ENCODE data around the gene TNPO2.

Gene TNPO2

GRCh38 chr19:12723641-12724426 lies at the start of gene TNPO2:
TSS of gene TNPO2 (minus strand) at chr19:12723932. CDS start at chr19:12720977, 2,955 bp downstream.
- peaks cover 25 to 45% of the 10 kb centered on the region in 2 donors for H3K36me3 Mint-ChIP-seq
- DNase-seq (peak; percentile 53), ATAC-seq (replicated peaks) (peak; percentile 64 to 68)
- peaks cover 23 to 54% of the 10 kb centered on the region in 2 donors for H3K4me1 Mint-ChIP-seq
- no peaks in the 10 kb centered on the region for H3K27me3 Mint-ChIP-seq
- peak within 1 kb of the TSS; percentile 89 for H3K27ac Mint-ChIP-seq
- H3K4me3 Mint-ChIP-seq: peak within 1 kb of the TSS; percentile 90 to 91
- no peaks in the 10 kb centered on the region for H3K9me3 Mint-ChIP-seq

- no peak overlapping the region for H3K27ac Mint-ChIP-seq
- H3K4me3 Mint-ChIP-seq: no peak overlapping the region
- H3K27me3 Mint-ChIP-seq: no peaks in the 10 kb centered on the region
- peaks cover 8% of the 10 kb centered on the region in 2 donors for H3K36me3 Mint-ChIP-seq
- ATAC-seq (replicated peaks): no peak
- H3K4me1 Mint-ChIP-seq: peaks cover 10 to 18% of the 10 kb centered on the region in 2 donors
- DNase-seq: no peak
- H3K9me3 Mint-ChIP-seq: no peaks in the 10 kb centered on the region
Measured at GRCh38 chr19:12772323-12772722, 48.6 kb upstream of the TNPO2 start.

GRCh38 chr19:12770922-12771321 lies 47.2 kb upstream of the TNPO2 start:
- Mint-ChIP-seq H3K9me3 (no peaks in the 10 kb centered on the region), H3K4me1 (peaks cover 14 to 22% of the 10 kb centered on the region in 2 donors), H3K27ac (no peak overlapping the region), H3K36me3 (peaks cover 8 to 11% of the 10 kb centered on the region in 2 donors), H3K4me3 (no peak overlapping the region), H3K27me3 (no peaks in the 10 kb centered on the region)
- DNase-seq (no peak), ATAC-seq (replicated peaks) (no peak)

GRCh38 chr19:12769689-12770088 lies 46.0 kb upstream of the TNPO2 start:
- H3K27ac Mint-ChIP-seq: no peak overlapping the region
- no peaks in the 10 kb centered on the region for H3K9me3 Mint-ChIP-seq
- H3K4me3 Mint-ChIP-seq: no peak overlapping the region
- peaks cover 15 to 20% of the 10 kb centered on the region in 2 donors for H3K4me1 Mint-ChIP-seq
- ATAC-seq (replicated peaks): peak in 1 of 2 donors; percentile 64
- no peak for DNase-seq
- peaks cover 12 to 16% of the 10 kb centered on the region in 2 donors for H3K36me3 Mint-ChIP-seq
- no peaks in the 10 kb centered on the region for H3K27me3 Mint-ChIP-seq

GRCh38 chr19:12767666-12768065 lies 43.9 kb upstream of the TNPO2 start:
- Mint-ChIP-seq H3K27ac (no peak overlapping the region), H3K4me3 (no peak overlapping the region), H3K4me1 (peaks cover 7 to 8% of the 10 kb centered on the region in 2 donors), H3K36me3 (peaks cover 15 to 16% of the 10 kb centered on the region in 2 donors), H3K9me3 (no peaks in the 10 kb centered on the region), H3K27me3 (no peaks in the 10 kb centered on the region)
- ATAC-seq (replicated peaks) (no peak), DNase-seq (no peak)

- no peak overlapping the region for H3K27ac Mint-ChIP-seq
- H3K4me3 Mint-ChIP-seq: no peak overlapping the region
- peaks cover 7 to 8% of the 10 kb centered on the region in 2 donors for H3K4me1 Mint-ChIP-seq
- no peaks in the 10 kb centered on the region for H3K27me3 Mint-ChIP-seq
- DNase-seq (no peak), ATAC-seq (replicated peaks) (no peak)
- peaks cover 15 to 16% of the 10 kb centered on the region in 2 donors for H3K36me3 Mint-ChIP-seq
- H3K9me3 Mint-ChIP-seq: no peaks in the 10 kb centered on the region
Measured at GRCh38 chr19:12767150-12767549, 43.4 kb upstream of the TNPO2 start.

- Mint-ChIP-seq H3K4me1 (peaks cover 7 to 8% of the 10 kb centered on the region in 2 donors), H3K27me3 (no peaks in the 10 kb centered on the region), H3K27ac (peak overlapping the region; percentile 59), H3K9me3 (no peaks in the 10 kb centered on the region), H3K36me3 (peaks cover 15 to 16% of the 10 kb centered on the region in 2 donors), H3K4me3 (peak overlapping the region; percentile 76 to 77)
- DNase-seq: peak; percentile 72
- ATAC-seq (replicated peaks): peak; percentile 92 to 95
Measured at GRCh38 chr19:12766051-12766521, 42.4 kb upstream of the TNPO2 start.

- DNase-seq: no peak
- no peaks in the 10 kb centered on the region for H3K27me3 Mint-ChIP-seq
- H3K36me3 Mint-ChIP-seq: peaks cover 11 to 15% of the 10 kb centered on the region in 2 donors
- no peak overlapping the region for H3K27ac Mint-ChIP-seq
- H3K4me3 Mint-ChIP-seq: no peak overlapping the region
- no peaks in the 10 kb centered on the region for H3K9me3 Mint-ChIP-seq
- no peak for ATAC-seq (replicated peaks)
- peaks cover 5 to 8% of the 10 kb centered on the region in 2 donors for H3K4me1 Mint-ChIP-seq
Measured at GRCh38 chr19:12764698-12765097, 41.0 kb upstream of the TNPO2 start.

- Mint-ChIP-seq H3K27me3 (peaks cover 0 to 4% of the 10 kb centered on the region in 2 donors), H3K4me1 (peaks cover 6 to 8% of the 10 kb centered on the region in 2 donors), H3K36me3 (peaks cover 11 to 13% of the 10 kb centered on the region in 2 donors), H3K4me3 (no peak overlapping the region), H3K27ac (no peak overlapping the region), H3K9me3 (no peaks in the 10 kb centered on the region)
- ATAC-seq (replicated peaks) (no peak), DNase-seq (no peak)
Measured at GRCh38 chr19:12763100-12763499, 39.4 kb upstream of the TNPO2 start.

- Mint-ChIP-seq H3K27me3 (peaks cover 12 to 16% of the 10 kb centered on the region in 2 donors), H3K27ac (no peak overlapping the region), H3K36me3 (peaks cover 0 to 4% of the 10 kb centered on the region in 2 donors), H3K9me3 (no peaks in the 10 kb centered on the region), H3K4me1 (peaks cover 0 to 4% of the 10 kb centered on the region in 2 donors), H3K4me3 (no peak overlapping the region)
- ATAC-seq (replicated peaks): no peak
- DNase-seq: no peak
Measured at GRCh38 chr19:12759686-12760085, 36.0 kb upstream of the TNPO2 start.

- ATAC-seq (replicated peaks): peak; percentile 81 to 86
- peaks cover 26 to 28% of the 10 kb centered on the region in 2 donors for H3K27me3 Mint-ChIP-seq
- peak overlapping the region; percentile 61 to 72 for H3K4me3 Mint-ChIP-seq
Measured at GRCh38 chr19:12757544-12758274, 34.0 kb upstream of the TNPO2 start.

GRCh38 chr19:12756150-12756883 lies 32.6 kb upstream of the TNPO2 start:
- no peak overlapping the region for H3K27ac Mint-ChIP-seq
- H3K27me3 Mint-ChIP-seq: peaks cover 33 to 38% of the 10 kb centered on the region in 2 donors
- DNase-seq (no peak), ATAC-seq (replicated peaks) (no peak)
- peaks cover 0 to 4% of the 10 kb centered on the region in 2 donors for H3K4me1 Mint-ChIP-seq
- no peaks in the 10 kb centered on the region for H3K9me3 Mint-ChIP-seq
- peak overlapping the region in 1 of 2 donors; percentile 16 for H3K4me3 Mint-ChIP-seq
- no peaks in the 10 kb centered on the region for H3K36me3 Mint-ChIP-seq

More at GRCh38 chr19:12757544-12758274, 34.0 kb upstream of the TNPO2 start:
- peak; percentile 45 for DNase-seq
- Mint-ChIP-seq H3K9me3 (no peaks in the 10 kb centered on the region), H3K4me1 (peaks cover 0 to 4% of the 10 kb centered on the region in 2 donors), H3K27ac (no peak overlapping the region), H3K36me3 (no peaks in the 10 kb centered on the region)

GRCh38 chr19:12754465-12755196 lies 30.9 kb upstream of the TNPO2 start:
- no peak for ATAC-seq (replicated peaks)
- no peak for DNase-seq
- peaks cover 44 to 46% of the 10 kb centered on the region in 2 donors for H3K27me3 Mint-ChIP-seq
- H3K9me3 Mint-ChIP-seq: no peaks in the 10 kb centered on the region
- H3K36me3 Mint-ChIP-seq: no peaks in the 10 kb centered on the region
- peaks cover 4 to 7% of the 10 kb centered on the region in 2 donors for H3K4me1 Mint-ChIP-seq
- no peak overlapping the region for H3K27ac Mint-ChIP-seq
- no peak overlapping the region for H3K4me3 Mint-ChIP-seq
